Activated naive CD4-positive, alpha-beta T cell treated with Interleukin-2 at 50 U/mL for 16 hours (primary cell): ENCODE results near the gene ANO6.
"Not testable (repeated sequence)": the region's sequence is repeated elsewhere in the genome, so short reads cannot be mapped to it uniquely, and the experiment has no call there.

Experiments used
- DNase-seq: peaks from one replicate; pipeline ENCODE4 v3.0.0-alpha.2; 2020

The ANO6 gene

DNA sequence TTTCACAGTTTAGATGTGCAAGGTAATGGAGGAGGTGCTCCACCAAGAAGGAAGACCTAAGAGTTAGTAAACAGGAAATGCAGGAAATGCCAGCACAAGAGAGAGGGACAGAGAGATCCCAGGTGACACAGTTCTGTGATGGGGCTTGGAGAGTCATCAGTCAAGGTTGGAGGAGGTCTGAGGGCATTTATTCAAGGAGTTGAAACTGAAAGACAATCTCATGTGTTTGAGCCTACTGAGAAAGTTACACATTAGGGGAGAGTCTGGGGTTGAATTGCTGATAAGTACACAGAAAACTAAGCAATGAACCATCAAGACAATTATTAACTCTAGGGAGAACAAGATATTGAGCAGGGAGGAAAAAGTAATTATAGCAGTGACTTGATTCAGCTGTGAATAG lies 138.5 kb downstream of the ANO6 start:
- DNase-seq: no peak

GRCh38 chr12:45355730-45356129 lies 139.8 kb downstream of the ANO6 start:
- DNase-seq: no peak

GRCh38 chr12:45356822-45357538 lies 141.1 kb downstream of the ANO6 start:
- no peak for DNase-seq

DNA sequence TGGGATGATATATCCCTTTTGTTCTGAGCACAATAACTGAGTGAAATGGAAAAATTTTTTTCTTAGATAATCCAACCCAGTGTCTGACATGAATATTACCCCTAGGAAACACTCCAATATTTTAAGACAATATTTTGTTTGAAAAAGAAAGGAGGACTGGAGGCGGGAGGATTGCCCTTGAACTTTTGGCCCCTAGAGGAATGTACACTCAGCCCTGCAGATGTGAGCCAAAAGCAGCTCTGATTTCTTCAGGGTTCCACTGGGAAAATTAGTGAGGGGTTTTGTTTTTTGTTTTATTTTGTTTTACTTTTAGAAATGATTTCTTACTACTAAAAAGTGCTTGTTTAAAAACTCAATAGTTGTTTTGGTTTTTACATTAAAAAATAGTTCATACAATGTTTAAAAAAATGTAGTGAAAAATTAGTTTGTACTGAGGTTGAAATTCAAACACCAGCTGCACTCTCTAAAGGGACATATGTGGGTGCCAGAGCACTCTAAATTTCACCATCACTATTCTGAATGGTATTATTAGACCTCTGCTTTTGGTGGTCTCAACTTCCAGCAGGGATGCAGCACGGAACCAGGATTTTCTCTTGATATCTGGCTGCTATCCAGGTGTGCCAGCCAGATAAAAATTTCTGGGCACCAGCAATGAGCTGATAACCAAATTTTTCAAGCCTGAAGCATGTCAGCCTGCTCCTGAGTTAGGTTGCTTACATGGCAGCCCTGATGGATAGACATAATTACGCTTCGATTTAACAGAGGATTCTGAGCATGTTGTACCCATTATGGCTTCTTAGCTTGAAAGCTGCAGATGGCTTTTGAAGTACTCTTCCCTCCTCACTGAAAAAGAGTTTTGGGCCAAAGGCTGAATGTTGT lies 141.9 kb downstream of the ANO6 start:
- DNase-seq: no peak

DNA sequence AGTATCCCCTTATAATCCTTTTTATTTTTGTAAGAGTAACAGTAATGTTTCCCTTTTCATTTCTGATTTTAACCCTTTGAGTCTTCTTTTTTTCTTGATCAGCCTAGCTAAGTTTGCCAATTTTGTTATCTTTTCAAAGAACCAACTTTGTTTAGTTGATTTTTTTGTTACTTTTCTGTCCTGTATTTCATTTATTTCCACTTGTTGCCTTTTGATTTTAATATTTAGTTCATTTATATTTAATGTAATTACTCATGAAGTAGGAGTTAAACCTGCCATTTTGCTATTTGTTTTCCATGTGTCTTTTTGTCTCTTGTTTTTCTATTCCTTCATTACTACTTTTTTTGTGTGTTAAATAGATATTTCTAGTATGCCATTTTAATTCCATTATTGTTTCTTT lies 146.4 kb downstream of the ANO6 start:
- no peak for DNase-seq

DNA sequence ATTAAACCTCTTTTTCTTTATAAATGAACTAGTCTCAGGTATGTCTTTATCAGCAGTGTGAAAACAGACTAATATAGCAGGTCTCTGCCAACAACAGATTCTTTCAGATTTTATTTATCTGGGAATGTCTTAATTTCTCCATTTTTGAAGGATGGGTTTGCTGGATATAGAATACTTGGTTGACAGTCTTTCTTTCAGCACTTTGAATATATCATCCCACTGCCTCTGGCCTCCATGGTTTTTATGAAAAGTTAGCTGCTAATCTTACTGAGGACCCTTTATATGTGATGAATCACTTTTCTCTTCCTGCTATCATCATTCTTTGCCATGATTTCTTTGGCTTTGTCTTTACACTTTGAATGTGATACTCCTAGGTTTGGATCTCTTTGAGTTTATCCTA lies 148.0 kb downstream of the ANO6 start:
- no peak for DNase-seq

DNA sequence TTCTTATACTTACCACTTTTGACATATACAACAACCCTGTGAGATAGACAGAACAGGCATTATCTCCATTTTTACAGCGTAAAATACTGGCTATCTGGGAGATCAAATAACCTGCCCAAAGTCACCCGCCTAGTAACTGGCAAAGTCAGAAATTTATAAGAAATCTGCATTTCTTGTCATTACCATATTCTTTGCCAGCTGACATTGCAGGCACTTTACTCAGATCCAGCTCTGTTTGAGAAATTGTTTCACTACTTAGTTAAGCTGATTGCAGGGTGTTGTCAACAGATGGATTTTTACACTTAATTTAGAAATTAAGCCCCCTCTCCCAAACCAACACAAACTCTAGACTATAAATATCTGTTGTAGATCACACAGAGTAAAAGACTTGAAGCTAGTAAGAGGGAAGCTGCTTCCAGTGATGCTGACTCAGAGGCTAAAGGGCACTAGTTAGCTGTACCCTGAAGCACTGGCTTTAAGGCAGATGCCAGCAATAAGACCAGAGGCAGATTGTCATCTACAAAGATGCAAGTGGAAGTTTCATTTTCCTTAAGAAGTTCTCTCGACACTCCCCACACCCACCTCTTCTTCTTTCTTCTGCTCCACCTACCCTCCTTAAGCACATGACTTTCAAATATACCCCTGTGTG lies 153.1 kb downstream of the ANO6 start:
- DNase-seq: no peak

GRCh38 chr12:45377815-45378214 lies 161.9 kb downstream of the ANO6 start:
- no peak for DNase-seq

DNA sequence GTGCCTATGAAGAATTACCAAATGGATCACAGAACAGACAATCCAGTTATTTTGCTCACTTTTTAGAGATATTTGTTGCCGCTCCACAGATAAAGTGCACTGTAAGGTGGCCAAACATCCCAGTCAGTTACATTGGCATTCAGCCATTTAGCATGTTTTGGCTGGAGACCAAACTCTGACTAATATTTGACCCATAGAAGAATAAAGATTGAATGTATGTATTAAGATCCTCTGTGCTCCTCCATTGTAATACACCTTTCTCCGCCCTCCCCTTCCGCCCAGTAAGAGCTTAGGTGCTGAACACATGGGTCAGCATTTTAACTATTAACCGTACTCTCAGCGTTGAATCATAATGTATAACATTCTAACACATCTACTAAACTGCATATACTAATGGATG lies 163.4 kb downstream of the ANO6 start:
- DNase-seq: no peak

GRCh38 chr12:45381351-45381750 lies 165.5 kb downstream of the ANO6 start:
- DNase-seq: no peak

GRCh38 chr12:45388545-45388944 lies 172.7 kb downstream of the ANO6 start:
- DNase-seq: no peak

GRCh38 chr12:45389426-45389825 lies 173.5 kb downstream of the ANO6 start:
- no peak for DNase-seq

GRCh38 chr12:45397499-45397898 lies 181.6 kb downstream of the ANO6 start:
- not testable (repeated sequence) for DNase-seq

DNA sequence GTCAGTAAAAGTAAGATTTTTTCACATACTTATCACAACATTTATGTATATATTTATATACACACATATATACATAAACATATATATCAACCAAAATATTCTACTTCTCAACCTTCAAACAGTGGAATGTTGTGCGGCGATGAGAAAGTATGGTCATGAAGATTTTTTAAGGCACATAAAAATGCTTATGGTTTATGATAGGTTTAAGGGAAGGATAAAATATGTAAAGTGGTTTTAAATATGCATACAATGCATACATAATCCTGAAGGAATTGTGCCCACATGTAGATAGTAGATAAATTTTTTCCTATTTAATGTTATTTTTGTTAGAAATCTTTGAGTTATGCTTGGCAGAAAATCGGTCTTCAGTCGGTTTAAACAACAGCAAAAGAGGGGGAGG lies 182.7 kb downstream of the ANO6 start:
- no peak for DNase-seq

GRCh38 chr12:45400991-45401390 lies 185.1 kb downstream of the ANO6 start:
- DNase-seq: no peak

GRCh38 chr12:45402288-45402687 lies 186.4 kb downstream of the ANO6 start:
- no peak for DNase-seq

DNA sequence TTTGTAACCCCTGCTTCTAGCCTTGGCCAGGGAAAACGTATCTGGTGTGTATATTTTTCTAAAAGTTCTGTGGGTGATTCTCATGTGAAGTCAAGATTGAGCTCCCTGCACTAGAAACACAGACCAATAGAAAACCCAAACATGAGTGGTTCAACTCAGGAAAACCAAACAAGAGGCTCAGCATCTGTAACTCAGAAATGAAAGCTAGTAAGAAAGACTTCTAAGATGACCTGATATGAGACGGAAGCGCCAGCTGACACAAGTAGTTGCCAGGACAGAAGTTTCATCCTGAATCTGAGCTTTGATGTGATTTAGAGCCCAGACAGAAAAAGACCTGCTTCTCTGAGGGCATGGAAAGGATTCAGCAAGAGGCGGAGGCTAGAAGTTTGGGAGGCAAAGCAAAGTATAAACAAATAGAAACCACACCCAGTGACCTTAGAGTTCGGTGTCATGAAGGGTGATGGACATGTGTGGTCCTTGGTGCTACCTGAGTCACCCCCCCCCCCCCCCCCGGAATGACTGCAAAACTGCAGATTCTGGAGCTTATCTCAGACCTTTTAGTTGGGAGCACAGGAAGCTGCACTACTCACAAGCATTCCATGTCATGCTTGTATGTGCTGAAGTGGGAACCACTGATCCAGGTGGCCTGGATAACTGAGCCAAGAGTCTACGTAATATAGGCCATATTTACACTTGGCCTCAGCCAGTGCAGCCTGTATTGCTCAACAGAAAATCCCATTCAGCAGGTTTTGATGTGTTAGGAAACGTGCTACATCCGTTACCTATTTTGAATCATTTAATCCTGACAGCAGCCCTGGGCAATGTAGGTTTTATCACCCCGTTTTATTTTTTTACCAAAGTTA lies 191.3 kb downstream of the ANO6 start:
- no peak for DNase-seq

DNA sequence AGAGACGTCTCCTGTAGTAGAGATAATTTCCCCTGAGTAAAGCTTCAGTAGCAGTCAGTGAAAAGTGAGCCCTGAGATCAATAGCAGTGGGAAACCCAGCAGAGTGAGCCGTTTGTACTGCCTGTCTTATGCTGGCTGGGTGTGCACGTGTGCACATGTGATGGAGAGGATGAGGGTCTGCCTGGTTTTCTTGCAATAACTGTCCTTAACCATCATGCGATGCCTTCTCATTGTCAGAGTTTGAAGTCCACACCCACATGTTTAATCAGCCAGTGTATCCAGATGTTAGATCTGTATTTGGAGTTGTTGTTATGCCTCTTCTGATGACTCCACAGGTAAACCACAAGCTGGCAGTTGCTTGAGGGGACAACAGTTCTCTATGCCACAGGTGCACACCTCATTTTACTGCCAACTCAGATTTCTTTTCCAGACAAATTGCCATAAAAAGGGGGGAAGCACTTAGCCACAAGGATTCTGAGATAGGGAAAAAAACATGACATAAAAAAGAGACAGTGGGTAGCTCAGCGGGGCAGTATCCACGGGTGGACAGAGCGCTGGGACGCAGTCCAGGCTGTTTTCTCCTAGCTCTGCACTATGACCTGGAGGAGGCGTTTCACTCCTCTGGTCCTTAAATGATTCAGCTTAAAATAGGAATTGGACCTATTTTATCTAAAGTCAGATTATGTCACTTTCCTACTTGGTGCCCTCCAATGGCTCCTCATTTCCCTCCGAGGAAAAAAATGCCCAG lies 192.3 kb downstream of the ANO6 start:
- no peak for DNase-seq

DNA sequence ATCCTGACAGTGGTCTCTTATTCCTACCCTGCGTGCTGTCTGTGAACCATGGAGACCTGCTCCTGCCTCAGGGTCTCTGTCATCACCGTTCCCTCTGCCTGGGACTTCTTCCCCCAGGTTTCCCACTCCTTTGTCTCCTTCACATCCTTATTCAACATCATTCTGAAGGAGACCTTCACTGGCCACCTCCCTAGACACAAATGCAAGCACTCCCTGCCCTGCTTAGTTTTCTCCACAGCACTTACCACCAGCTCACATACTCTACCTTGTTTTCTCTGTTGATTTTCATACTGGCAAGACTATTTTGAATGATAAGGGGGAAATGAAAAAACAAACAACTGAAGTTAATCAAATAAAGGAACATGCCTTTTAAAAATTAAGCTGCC lies 192.8 kb downstream of the ANO6 start:
- DNase-seq: no peak

- DNase-seq: no peak
Observed at GRCh38 chr12:45409966-45410365, 194.1 kb downstream of the ANO6 start.

GRCh38 chr12:45411626-45412025 lies 195.7 kb downstream of the ANO6 start:
- no peak for DNase-seq

- peak; percentile 25 for DNase-seq
Observed at GRCh38 chr12:45415393-45415817, 199.5 kb downstream of the ANO6 start.
